NB4 (cell line): Measurements from ENCODE around the gene PDE4D.

ENCODE experiments used
- POLR2A ChIP-seq: IDR thresholded peaks from 2 replicates; pipeline ENCODE4 v1.6.1; 2011; ENCODE audit warnings: mild to moderate bottlenecking; ENCODE audit not compliant: insufficient read length; ENCODE audit errors: extremely low read depth
- TF ChIP-seq, protein P1 (sequence below): IDR thresholded peaks from one replicate; pipeline ENCODE4 v1.5.1; 2012; ENCODE audit warnings: low read depth, low read length
- TF ChIP-seq, protein P2 (sequence below): IDR thresholded peaks from 2 replicates; pipeline ENCODE4 v1.6.1; 2011; ENCODE audit warnings: low read depth, low read length

DNA sequence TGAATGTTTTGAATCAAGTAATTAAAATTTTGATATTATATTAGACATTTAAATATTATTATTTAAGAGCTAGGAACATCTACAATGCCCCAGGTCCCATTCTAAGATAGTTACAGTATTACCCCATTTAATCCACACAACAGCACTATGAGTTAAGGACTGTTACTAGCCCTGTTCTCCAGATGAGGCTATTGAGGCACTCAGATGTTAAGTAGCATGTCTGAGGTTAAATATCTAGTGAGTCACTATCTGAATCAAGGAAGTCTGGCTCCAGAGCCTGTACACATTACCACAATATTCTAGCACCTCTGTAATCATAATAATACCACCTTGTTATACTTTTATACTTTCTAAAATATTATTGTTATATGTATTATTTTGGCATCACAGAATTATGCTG, 304.6 kb downstream of the PDE4D start:
- TF ChIP-seq, protein P1, sequence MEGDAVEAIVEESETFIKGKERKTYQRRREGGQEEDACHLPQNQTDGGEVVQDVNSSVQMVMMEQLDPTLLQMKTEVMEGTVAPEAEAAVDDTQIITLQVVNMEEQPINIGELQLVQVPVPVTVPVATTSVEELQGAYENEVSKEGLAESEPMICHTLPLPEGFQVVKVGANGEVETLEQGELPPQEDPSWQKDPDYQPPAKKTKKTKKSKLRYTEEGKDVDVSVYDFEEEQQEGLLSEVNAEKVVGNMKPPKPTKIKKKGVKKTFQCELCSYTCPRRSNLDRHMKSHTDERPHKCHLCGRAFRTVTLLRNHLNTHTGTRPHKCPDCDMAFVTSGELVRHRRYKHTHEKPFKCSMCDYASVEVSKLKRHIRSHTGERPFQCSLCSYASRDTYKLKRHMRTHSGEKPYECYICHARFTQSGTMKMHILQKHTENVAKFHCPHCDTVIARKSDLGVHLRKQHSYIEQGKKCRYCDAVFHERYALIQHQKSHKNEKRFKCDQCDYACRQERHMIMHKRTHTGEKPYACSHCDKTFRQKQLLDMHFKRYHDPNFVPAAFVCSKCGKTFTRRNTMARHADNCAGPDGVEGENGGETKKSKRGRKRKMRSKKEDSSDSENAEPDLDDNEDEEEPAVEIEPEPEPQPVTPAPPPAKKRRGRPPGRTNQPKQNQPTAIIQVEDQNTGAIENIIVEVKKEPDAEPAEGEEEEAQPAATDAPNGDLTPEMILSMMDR: no peak
- TF ChIP-seq POLR2A: no peak
- TF ChIP-seq, protein P2, sequence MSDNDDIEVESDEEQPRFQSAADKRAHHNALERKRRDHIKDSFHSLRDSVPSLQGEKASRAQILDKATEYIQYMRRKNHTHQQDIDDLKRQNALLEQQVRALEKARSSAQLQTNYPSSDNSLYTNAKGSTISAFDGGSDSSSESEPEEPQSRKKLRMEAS: no peak
